Heart left ventricle (tissue), 13 donors: ENCODE data around the gene PCED1B.

ENCODE experiments used
- POLR2A ChIP-seq, 2 donors: fragments of 450-650 bp; IDR thresholded peaks; one replicate each; pipeline ENCODE4 v1.6.1; 2017; ENCODE audit warnings: antibody characterized with exemption in 2 of 2, mild to moderate bottlenecking in 2 of 2, moderate library complexity in 2 of 2
- TF ChIP-seq, protein P1 (sequence below), 12 donors: fragments of 200-600 bp; sonication (generic) in 4 of 12; IDR thresholded peaks; one replicate each; pipeline versions ENCODE4 v1.5.0 to v1.8.0; 2018 to 2022; ENCODE audit warnings: antibody characterized with exemption in 12 of 12, mild to moderate bottlenecking in 5 of 12
- donor health status: ischemic (EF 13 %, LVEDD 7.1; RV severe dilation, severe dysfunction).
- donor health status: DM: no; HTN: yes; CAD: no.
- donor health status: DM: no; HTN: no; CAD: no.
- donor health status: ischemic (EF 25% LVEDD 6.9; RV normal size, moderate dysfunction).
- donor health status: ischemic (EF 25% LVEDD 5.7; RV mildly dilated, moderate dysfunction).
- donor health status: ischemic (EF 35%, LVEDD 5.7; RV mildly dilated, moderate dysfunction).
- donor health status: nonischemic (EF 11% LVEDD 7.7; RV severe dilation, severe dysfunction).
- donor health status: DM: yes; HTN: yes; CAD: no.
- donor health status: PGD.
- donor health status: ischemic (EF 29% LVEDD 5.4; RV normal size, mild dysfunction).
- donor health status: nonischemic (EF 23%, LVEDD 6.1; RV moderate dilation, normal function).

DNA sequence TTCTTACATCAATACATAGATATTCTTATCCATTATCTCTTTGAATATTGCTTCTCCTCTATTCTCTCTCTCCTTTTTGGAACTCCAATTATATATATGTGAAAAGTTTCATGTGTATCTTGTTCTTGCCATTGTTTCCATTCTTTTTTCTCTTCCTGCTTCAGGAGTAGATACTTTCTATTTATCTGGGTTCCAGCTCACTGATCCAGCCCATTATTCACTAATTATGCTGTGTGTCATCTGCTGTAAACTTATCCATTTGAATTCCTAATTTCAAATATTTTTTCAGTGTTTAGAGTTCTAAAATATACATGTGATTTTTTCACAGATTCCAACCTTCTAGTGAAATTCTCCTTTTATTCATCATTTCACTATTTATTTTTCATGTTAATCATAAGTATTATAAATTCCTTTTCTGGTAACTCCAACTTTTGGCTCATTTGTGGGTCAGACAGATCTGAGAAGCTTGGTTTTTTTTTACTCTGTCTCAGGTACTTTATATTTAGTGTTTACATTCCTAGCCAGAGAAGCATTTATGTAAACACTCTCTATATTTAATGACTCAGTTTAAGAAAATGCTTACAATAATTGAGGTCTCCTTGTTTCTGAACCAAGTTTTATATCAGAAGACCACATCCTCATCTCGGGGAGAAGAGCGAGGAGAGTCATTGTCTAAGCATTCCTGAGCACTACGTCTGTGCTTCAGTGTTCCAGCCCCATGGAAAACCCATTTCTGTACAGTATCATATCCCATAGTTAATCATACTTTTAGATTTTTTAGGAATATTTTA lies 16.2 kb downstream of the PCED1B start:
- TF ChIP-seq POLR2A (IDR thresholded peaks at IDR 0.05), result no peak
- TF ChIP-seq, protein P1, sequence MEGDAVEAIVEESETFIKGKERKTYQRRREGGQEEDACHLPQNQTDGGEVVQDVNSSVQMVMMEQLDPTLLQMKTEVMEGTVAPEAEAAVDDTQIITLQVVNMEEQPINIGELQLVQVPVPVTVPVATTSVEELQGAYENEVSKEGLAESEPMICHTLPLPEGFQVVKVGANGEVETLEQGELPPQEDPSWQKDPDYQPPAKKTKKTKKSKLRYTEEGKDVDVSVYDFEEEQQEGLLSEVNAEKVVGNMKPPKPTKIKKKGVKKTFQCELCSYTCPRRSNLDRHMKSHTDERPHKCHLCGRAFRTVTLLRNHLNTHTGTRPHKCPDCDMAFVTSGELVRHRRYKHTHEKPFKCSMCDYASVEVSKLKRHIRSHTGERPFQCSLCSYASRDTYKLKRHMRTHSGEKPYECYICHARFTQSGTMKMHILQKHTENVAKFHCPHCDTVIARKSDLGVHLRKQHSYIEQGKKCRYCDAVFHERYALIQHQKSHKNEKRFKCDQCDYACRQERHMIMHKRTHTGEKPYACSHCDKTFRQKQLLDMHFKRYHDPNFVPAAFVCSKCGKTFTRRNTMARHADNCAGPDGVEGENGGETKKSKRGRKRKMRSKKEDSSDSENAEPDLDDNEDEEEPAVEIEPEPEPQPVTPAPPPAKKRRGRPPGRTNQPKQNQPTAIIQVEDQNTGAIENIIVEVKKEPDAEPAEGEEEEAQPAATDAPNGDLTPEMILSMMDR (IDR thresholded peaks at IDR 0.05), result no peak
